Astrocyte of the hippocampus (primary cell): ENCODE data around the gene MYO18B.
A peak's percentile ranks its signal among the peaks of the same experiment; 100 is the strongest.

ENCODE experiments used
- DNase-seq: peaks from one replicate; pipeline ENCODE4 v3.0.0; 2011; ENCODE audit warnings: low read depth, low spot score

Gene MYO18B

GRCh38 chr22:26045860-26046259, 303.9 kb downstream of the MYO18B start:
- DNase-seq: no peak

- DNase-seq: no peak
Observed at GRCh38 chr22:26047516-26047915, 305.5 kb downstream of the MYO18B start.

- DNase-seq: no peak
Observed at GRCh38 chr22:26047920-26048319, 305.9 kb downstream of the MYO18B start.

- DNase-seq: no peak
Observed at GRCh38 chr22:26050079-26050478, 308.1 kb downstream of the MYO18B start.

- DNase-seq: no peak
Observed at GRCh38 chr22:26053737-26054316, 311.8 kb downstream of the MYO18B start.

- no peak for DNase-seq
Observed at GRCh38 chr22:26054841-26055605, 313.0 kb downstream of the MYO18B start.

- DNase-seq: no peak
Observed at GRCh38 chr22:26055693-26056092, 313.7 kb downstream of the MYO18B start.

GRCh38 chr22:26056455-26057200, 314.6 kb downstream of the MYO18B start:
- no peak for DNase-seq

- no peak for DNase-seq
Observed at GRCh38 chr22:26057731-26058130, 315.7 kb downstream of the MYO18B start.

GRCh38 chr22:26064048-26064447, 322.1 kb downstream of the MYO18B start:
- DNase-seq: no peak

GRCh38 chr22:26065847-26066246, 323.9 kb downstream of the MYO18B start:
- no peak for DNase-seq

- no peak for DNase-seq
Observed at GRCh38 chr22:26066534-26066933, 324.5 kb downstream of the MYO18B start.

GRCh38 chr22:26068571-26068970, 326.6 kb downstream of the MYO18B start:
- no peak for DNase-seq

GRCh38 chr22:26072621-26073020, 330.6 kb downstream of the MYO18B start:
- DNase-seq: no peak

GRCh38 chr22:26075251-26075650, 333.3 kb downstream of the MYO18B start:
- no peak for DNase-seq

- DNase-seq: peak; percentile 34
Observed at GRCh38 chr22:26079009-26079408, 337.0 kb downstream of the MYO18B start.
